GM10847 (cell line): Measurements from ENCODE around the gene LAMA5.

Experiments used
- POLR2A ChIP-seq: IDR thresholded peaks from 2 replicates; pipeline ENCODE4 v1.6.1; 2011; ENCODE audit not compliant: insufficient read length; ENCODE audit errors: extremely low read depth

Gene LAMA5

GRCh38 chr20:62337558-62338293 lies 29.4 kb downstream of the LAMA5 start:
- no peak for TF ChIP-seq POLR2A

- TF ChIP-seq POLR2A = no peak
Measured at GRCh38 chr20:62336775-62337557, 30.1 kb downstream of the LAMA5 start.

- TF ChIP-seq POLR2A = no peak
Measured at GRCh38 chr20:62336329-62336728, 30.8 kb downstream of the LAMA5 start.

GRCh38 chr20:62335532-62335931 lies 31.6 kb downstream of the LAMA5 start:
- TF ChIP-seq POLR2A = no peak

GRCh38 chr20:62334881-62335280 lies 32.2 kb downstream of the LAMA5 start:
- no peak for TF ChIP-seq POLR2A

GRCh38 chr20:62333820-62334595 lies 33.1 kb downstream of the LAMA5 start:
- no peak for TF ChIP-seq POLR2A

GRCh38 chr20:62332989-62333819 lies 33.9 kb downstream of the LAMA5 start:
- TF ChIP-seq POLR2A = no peak

- no peak for TF ChIP-seq POLR2A
Measured at GRCh38 chr20:62332421-62332820, 34.7 kb downstream of the LAMA5 start.

- no peak for TF ChIP-seq POLR2A
Measured at GRCh38 chr20:62331347-62331746, 35.8 kb downstream of the LAMA5 start.

GRCh38 chr20:62330576-62331317 lies 36.4 kb downstream of the LAMA5 start:
- no peak for TF ChIP-seq POLR2A

GRCh38 chr20:62329389-62330377 lies 37.4 kb downstream of the LAMA5 start:
- no peak for TF ChIP-seq POLR2A

GRCh38 chr20:62328684-62329388 lies 38.3 kb downstream of the LAMA5 start:
- no peak for TF ChIP-seq POLR2A
